HepG2 (cell line): ENCODE data around the gene SMTNL1. TPM values are rescaled to one million over a fixed set of nuclear protein-coding genes. Genes with fewer than 3 reads are reported as not detected.

Source experiments
- GPN1 ChIP-seq: sonication (generic); formaldehyde crosslinking; IDR thresholded peaks from 2 replicates; pipeline ENCODE4 v1.5.1; 2020; ENCODE audit warnings: missing genetic modification reagents, borderline replicate concordance
- MED1 ChIP-seq: sonication (generic); formaldehyde crosslinking; IDR thresholded peaks from 2 replicates; pipeline ENCODE4 v1.4.0; 2020; ENCODE audit warnings: missing genetic modification reagents
- PAF1 ChIP-seq: IDR thresholded peaks from 2 replicates; pipeline ENCODE4 v1.6.1; 2016; ENCODE audit warnings: missing genetic modification reagents, missing compliant biosample characterization
- PHF5A ChIP-seq: IDR thresholded peaks from one replicate; pipeline ENCODE4 v1.6.1; 2018; ENCODE audit warnings: low read depth, missing genetic modification reagents; ENCODE audit not compliant: unreplicated experiment
- RARG ChIP-seq: sonication (generic); formaldehyde crosslinking; IDR thresholded peaks from 2 replicates; pipeline ENCODE4 v1.4.0; 2020; ENCODE audit warnings: low read depth, mild to moderate bottlenecking, missing genetic modification reagents
- ZFP1 ChIP-seq: IDR thresholded peaks from 2 replicates; pipeline ENCODE4 v1.6.1; 2016
- ZFY ChIP-seq: sonication (generic); formaldehyde crosslinking; IDR thresholded peaks from 2 replicates; pipeline ENCODE4 v1.4.0; 2020; ENCODE audit warnings: missing genetic modification reagents
- polyA plus RNA-seq, 8 experiments: library from polyadenylated mRNA; depleted of rRNA in 3 of 8; stranded (reverse) in 7 of 8; unstranded in 1 of 8; fragments of >200 nt; fragmentation: Illumina TruSeq in 4 of 8; extraction: Trizol in 4 of 8; gene quantifications; 2 replicates each; pipeline versions ENCODE4 v1.2.1 to v1.2.3, GENCODE V29; 2011 to 2016; ENCODE audit warnings: low read depth in 4 of 8, missing spikeins in 1 of 8, mixed read lengths in 1 of 8; ENCODE audit not compliant: insufficient read depth in 1 of 8
- total RNA-seq, 5 experiments: library from RNA; depleted of rRNA; stranded (reverse); fragments of >200 nt; fragmentation: Illumina TruSeq; extraction: Trizol; gene quantifications; 2 replicates each; pipeline ENCODE4 v1.2.3, GENCODE V29; 2016; ENCODE audit warnings: low read depth in 1 of 5
- TF ChIP-seq, protein P1 (sequence below), 2 experiments: sonication (generic) in 1 of 2; formaldehyde crosslinking in 1 of 2; IDR thresholded peaks; 2 replicates each; pipeline versions ENCODE4 v1.5.1 to v1.6.1; 2011 to 2020; ENCODE audit warnings: borderline replicate concordance in 1 of 2, low read depth in 1 of 2, low read length in 1 of 2, mild to moderate bottlenecking in 1 of 2, missing genetic modification reagents in 1 of 2, moderate library complexity in 1 of 2
- TF ChIP-seq, protein P2 (sequence below): sonication (generic); formaldehyde crosslinking; IDR thresholded peaks from 2 replicates; pipeline ENCODE4 v1.8.0; 2022; ENCODE audit warnings: missing genetic modification reagents, mild to moderate bottlenecking, moderate library complexity, borderline replicate concordance
- TF ChIP-seq, protein P3 (sequence below), 2 experiments: fragments of 450-650 bp in 1 of 2; sonication (generic) in 1 of 2; formaldehyde crosslinking; IDR thresholded peaks; 2 replicates each; pipeline versions ENCODE4 v1.5.0 to v1.8.0; 2020 to 2022; ENCODE audit warnings: mild to moderate bottlenecking in 1 of 2, missing genetic modification reagents in 1 of 2
- TF ChIP-seq, protein P4 (sequence below): sonication (generic); formaldehyde crosslinking; IDR thresholded peaks from 2 replicates; pipeline ENCODE4 v1.5.1; 2020; ENCODE audit warnings: missing genetic modification reagents, mild to moderate bottlenecking, borderline replicate concordance
- TF ChIP-seq, protein P5 (sequence below): sonication (generic); formaldehyde crosslinking; IDR thresholded peaks from 2 replicates; pipeline ENCODE4 v1.4.0; 2020; ENCODE audit warnings: missing genetic modification reagents
- TF ChIP-seq, protein P6 (sequence below): sonication (generic); formaldehyde crosslinking; IDR thresholded peaks from 2 replicates; pipeline ENCODE4 v1.5.1; 2020; ENCODE audit warnings: mild to moderate bottlenecking, moderate library complexity, missing genetic modification reagents

Gene SMTNL1
- total and polyA plus RNA-seq, 2 of the 13 experiments (the other 11 are each of a cell fraction or from before 2014, with no cell fraction given), result 0.04 TPM; not detected in 1

DNA sequence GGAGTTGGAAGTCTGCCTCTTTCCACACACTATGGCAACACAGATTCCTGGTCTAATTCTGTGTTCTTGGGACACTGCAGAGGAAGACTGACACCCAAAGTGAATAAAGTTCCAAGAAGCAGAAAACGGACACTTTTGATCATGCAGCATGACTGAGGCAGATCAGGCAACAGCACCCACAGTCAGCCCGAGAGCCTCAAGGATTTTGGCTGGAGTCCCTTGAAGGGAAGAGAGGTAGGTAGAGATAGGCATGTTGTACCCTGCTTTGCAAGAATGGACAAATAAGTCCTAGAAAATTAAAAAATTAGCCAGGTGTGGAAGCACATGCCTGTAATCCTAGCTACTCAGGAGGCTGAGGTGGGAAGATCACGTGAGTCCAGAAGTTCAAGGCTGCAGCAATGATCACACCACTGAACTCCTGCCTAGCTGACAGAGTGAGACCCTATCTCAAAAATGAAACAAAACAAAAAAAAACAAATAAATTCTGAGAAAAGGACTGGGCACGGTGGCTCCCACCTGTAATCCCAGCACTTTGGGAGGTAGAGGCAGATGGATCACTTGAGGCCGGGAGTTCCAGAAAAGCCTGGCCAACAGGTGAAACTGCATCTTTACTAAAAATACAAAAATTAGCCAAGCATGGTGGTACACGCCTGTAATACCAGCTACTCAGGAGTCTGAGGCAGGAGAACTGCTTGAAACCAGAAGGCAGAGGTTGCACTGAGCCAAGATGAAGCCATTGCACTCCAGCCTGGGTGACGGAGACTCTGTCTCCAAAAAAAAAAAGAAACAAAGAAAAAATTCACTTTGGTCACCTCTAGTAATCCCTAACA, 28.8 kb upstream of the SMTNL1 start (continued):
- TF ChIP-seq, protein P1, sequence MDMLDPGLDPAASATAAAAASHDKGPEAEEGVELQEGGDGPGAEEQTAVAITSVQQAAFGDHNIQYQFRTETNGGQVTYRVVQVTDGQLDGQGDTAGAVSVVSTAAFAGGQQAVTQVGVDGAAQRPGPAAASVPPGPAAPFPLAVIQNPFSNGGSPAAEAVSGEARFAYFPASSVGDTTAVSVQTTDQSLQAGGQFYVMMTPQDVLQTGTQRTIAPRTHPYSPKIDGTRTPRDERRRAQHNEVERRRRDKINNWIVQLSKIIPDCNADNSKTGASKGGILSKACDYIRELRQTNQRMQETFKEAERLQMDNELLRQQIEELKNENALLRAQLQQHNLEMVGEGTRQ (IDR thresholded peaks at IDR 0.05; ENCODE audit: low read depth, low read length), result 0 out of 2 replicates have a peak, but pooled peaks have one; percentile 4
- TF ChIP-seq, protein P1 (CRISPR knock-in tag; IDR thresholded peaks at IDR 0.05; ENCODE audit: borderline replicate concordance), result no peak; the same call in 1 of the 2 replicates
- TF ChIP-seq PAF1 (CRISPR knock-in tag), result no peak
- TF ChIP-seq, protein P2, sequence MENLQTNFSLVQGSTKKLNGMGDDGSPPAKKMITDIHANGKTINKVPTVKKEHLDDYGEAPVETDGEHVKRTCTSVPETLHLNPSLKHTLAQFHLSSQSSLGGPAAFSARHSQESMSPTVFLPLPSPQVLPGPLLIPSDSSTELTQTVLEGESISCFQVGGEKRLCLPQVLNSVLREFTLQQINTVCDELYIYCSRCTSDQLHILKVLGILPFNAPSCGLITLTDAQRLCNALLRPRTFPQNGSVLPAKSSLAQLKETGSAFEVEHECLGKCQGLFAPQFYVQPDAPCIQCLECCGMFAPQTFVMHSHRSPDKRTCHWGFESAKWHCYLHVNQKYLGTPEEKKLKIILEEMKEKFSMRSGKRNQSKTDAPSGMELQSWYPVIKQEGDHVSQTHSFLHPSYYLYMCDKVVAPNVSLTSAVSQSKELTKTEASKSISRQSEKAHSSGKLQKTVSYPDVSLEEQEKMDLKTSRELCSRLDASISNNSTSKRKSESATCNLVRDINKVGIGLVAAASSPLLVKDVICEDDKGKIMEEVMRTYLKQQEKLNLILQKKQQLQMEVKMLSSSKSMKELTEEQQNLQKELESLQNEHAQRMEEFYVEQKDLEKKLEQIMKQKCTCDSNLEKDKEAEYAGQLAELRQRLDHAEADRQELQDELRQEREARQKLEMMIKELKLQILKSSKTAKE (CRISPR knock-in tag), result no peak
- TF ChIP-seq PHF5A, result no peak
- TF ChIP-seq, protein P3, sequence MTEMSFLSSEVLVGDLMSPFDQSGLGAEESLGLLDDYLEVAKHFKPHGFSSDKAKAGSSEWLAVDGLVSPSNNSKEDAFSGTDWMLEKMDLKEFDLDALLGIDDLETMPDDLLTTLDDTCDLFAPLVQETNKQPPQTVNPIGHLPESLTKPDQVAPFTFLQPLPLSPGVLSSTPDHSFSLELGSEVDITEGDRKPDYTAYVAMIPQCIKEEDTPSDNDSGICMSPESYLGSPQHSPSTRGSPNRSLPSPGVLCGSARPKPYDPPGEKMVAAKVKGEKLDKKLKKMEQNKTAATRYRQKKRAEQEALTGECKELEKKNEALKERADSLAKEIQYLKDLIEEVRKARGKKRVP (CRISPR knock-in tag; IDR thresholded peaks at IDR 0.05), result no peak
- 0 out of 2 replicates have a peak, but pooled peaks have one; percentile 25 for TF ChIP-seq MED1 (CRISPR knock-in tag)
- TF ChIP-seq, protein P4, sequence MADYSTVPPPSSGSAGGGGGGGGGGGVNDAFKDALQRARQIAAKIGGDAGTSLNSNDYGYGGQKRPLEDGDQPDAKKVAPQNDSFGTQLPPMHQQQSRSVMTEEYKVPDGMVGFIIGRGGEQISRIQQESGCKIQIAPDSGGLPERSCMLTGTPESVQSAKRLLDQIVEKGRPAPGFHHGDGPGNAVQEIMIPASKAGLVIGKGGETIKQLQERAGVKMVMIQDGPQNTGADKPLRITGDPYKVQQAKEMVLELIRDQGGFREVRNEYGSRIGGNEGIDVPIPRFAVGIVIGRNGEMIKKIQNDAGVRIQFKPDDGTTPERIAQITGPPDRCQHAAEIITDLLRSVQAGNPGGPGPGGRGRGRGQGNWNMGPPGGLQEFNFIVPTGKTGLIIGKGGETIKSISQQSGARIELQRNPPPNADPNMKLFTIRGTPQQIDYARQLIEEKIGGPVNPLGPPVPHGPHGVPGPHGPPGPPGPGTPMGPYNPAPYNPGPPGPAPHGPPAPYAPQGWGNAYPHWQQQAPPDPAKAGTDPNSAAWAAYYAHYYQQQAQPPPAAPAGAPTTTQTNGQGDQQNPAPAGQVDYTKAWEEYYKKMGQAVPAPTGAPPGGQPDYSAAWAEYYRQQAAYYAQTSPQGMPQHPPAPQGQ (CRISPR knock-in tag), result no peak
- TF ChIP-seq RARG (CRISPR knock-in tag), result no peak
- TF ChIP-seq, protein P5, sequence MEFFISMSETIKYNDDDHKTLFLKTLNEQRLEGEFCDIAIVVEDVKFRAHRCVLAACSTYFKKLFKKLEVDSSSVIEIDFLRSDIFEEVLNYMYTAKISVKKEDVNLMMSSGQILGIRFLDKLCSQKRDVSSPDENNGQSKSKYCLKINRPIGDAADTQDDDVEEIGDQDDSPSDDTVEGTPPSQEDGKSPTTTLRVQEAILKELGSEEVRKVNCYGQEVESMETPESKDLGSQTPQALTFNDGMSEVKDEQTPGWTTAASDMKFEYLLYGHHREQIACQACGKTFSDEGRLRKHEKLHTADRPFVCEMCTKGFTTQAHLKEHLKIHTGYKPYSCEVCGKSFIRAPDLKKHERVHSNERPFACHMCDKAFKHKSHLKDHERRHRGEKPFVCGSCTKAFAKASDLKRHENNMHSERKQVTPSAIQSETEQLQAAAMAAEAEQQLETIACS (CRISPR knock-in tag), result no peak
- TF ChIP-seq ZFP1 (CRISPR knock-in tag), result no peak
- no peak for TF ChIP-seq GPN1 (CRISPR knock-in tag)
- no peak for TF ChIP-seq ZFY
- TF ChIP-seq, protein P6, sequence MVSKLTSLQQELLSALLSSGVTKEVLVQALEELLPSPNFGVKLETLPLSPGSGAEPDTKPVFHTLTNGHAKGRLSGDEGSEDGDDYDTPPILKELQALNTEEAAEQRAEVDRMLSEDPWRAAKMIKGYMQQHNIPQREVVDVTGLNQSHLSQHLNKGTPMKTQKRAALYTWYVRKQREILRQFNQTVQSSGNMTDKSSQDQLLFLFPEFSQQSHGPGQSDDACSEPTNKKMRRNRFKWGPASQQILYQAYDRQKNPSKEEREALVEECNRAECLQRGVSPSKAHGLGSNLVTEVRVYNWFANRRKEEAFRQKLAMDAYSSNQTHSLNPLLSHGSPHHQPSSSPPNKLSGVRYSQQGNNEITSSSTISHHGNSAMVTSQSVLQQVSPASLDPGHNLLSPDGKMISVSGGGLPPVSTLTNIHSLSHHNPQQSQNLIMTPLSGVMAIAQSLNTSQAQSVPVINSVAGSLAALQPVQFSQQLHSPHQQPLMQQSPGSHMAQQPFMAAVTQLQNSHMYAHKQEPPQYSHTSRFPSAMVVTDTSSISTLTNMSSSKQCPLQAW, result no peak
